GM15510 (cell line): ENCODE results near the gene RASL12.

Experiments used
- POLR2A ChIP-seq: IDR thresholded peaks from 3 replicates; pipeline ENCODE4 v1.6.1; 2011; ENCODE audit warnings: borderline replicate concordance; ENCODE audit not compliant: insufficient read length; ENCODE audit errors: extremely low read depth

The RASL12 gene

GRCh38 chr15:65055201-65055870, 12.5 kb downstream of the RASL12 start:
- no peak for TF ChIP-seq POLR2A

- no peak for TF ChIP-seq POLR2A
Observed at GRCh38 chr15:65054333-65055200, 13.2 kb downstream of the RASL12 start.

- TF ChIP-seq POLR2A = no peak
Observed at GRCh38 chr15:65052956-65053355, 14.8 kb downstream of the RASL12 start.

GRCh38 chr15:65051266-65051665, 16.5 kb downstream of the RASL12 start:
- no peak for TF ChIP-seq POLR2A

- TF ChIP-seq POLR2A = no peak
Observed at GRCh38 chr15:65050270-65050669, 17.5 kb downstream of the RASL12 start.

GRCh38 chr15:65049418-65049840, 18.4 kb downstream of the RASL12 start:
- TF ChIP-seq POLR2A = no peak

- no peak for TF ChIP-seq POLR2A
Observed at GRCh38 chr15:65048241-65048640, 19.6 kb downstream of the RASL12 start.

GRCh38 chr15:65044724-65045481, 22.9 kb downstream of the RASL12 start, which contains the start of gene SLC51B:
Gene SLC51B, plus strand, starts transcription at chr15:65045387. Its CDS starts 4,618 bp downstream, at chr15:65050005.
- TF ChIP-seq POLR2A = no peak

- TF ChIP-seq POLR2A = no peak
Observed at GRCh38 chr15:65042776-65043327, 24.9 kb downstream of the RASL12 start.

- no peak for TF ChIP-seq POLR2A
Observed at GRCh38 chr15:65041787-65042186, 26.0 kb downstream of the RASL12 start.

GRCh38 chr15:65040461-65040860, 27.3 kb downstream of the RASL12 start:
- TF ChIP-seq POLR2A = no peak

GRCh38 chr15:65038836-65039235, 29.0 kb downstream of the RASL12 start:
- no peak for TF ChIP-seq POLR2A

- no peak for TF ChIP-seq POLR2A
Observed at GRCh38 chr15:65038428-65038827, 29.4 kb downstream of the RASL12 start.

- TF ChIP-seq POLR2A = no peak
Observed at GRCh38 chr15:65037309-65037708, 30.5 kb downstream of the RASL12 start.

- no peak for TF ChIP-seq POLR2A
Observed at GRCh38 chr15:65034719-65035118, 33.1 kb downstream of the RASL12 start.

GRCh38 chr15:65033659-65034269, 34.0 kb downstream of the RASL12 start:
- TF ChIP-seq POLR2A = no peak
